Measurements from ENCODE around the gene EGLN3.

DNA sequence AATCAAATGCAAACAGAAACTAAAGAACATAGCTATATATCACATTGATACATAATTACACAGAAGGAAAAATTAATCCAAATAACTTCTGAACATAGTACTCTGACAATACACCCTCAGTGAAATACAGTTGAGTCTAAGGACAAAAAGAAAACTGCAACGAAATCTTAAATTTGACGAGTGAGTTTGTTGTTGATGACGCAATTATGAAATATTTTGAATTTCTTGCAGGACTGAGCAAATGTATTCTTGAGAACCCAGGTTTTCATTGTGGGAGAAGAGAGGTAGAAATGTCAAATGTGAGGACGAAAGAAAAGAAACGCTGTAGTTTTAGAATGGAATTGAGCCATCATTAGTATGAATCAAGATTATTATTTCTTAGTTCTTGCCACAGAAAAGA, 46.3 kb downstream of the EGLN3 start:
- TF ChIP-seq, protein P1, sequence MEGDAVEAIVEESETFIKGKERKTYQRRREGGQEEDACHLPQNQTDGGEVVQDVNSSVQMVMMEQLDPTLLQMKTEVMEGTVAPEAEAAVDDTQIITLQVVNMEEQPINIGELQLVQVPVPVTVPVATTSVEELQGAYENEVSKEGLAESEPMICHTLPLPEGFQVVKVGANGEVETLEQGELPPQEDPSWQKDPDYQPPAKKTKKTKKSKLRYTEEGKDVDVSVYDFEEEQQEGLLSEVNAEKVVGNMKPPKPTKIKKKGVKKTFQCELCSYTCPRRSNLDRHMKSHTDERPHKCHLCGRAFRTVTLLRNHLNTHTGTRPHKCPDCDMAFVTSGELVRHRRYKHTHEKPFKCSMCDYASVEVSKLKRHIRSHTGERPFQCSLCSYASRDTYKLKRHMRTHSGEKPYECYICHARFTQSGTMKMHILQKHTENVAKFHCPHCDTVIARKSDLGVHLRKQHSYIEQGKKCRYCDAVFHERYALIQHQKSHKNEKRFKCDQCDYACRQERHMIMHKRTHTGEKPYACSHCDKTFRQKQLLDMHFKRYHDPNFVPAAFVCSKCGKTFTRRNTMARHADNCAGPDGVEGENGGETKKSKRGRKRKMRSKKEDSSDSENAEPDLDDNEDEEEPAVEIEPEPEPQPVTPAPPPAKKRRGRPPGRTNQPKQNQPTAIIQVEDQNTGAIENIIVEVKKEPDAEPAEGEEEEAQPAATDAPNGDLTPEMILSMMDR (IDR thresholded peaks at IDR 0.05; ENCODE audit: low read depth, low read length, missing input control) = no peak
- TF ChIP-seq, protein P2, sequence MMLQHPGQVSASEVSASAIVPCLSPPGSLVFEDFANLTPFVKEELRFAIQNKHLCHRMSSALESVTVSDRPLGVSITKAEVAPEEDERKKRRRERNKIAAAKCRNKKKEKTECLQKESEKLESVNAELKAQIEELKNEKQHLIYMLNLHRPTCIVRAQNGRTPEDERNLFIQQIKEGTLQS (IDR thresholded peaks at IDR 0.05) = no peak
- TF ChIP-seq GABPA (IDR thresholded peaks at IDR 0.05 in 1 of 2, conservative IDR thresholded peaks at IDR 0.05 in 1 of 2) = no peak
- TF ChIP-seq JUND (IDR thresholded peaks at IDR 0.05) = no peak
- no peak for TF ChIP-seq SP1 (IDR thresholded peaks at IDR 0.05)
- TF ChIP-seq, protein P3, sequence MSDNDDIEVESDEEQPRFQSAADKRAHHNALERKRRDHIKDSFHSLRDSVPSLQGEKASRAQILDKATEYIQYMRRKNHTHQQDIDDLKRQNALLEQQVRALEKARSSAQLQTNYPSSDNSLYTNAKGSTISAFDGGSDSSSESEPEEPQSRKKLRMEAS (IDR thresholded peaks at IDR 0.05) = no peak
- TF ChIP-seq TAF1 (conservative IDR thresholded peaks at IDR 0.05) = no peak
- TF ChIP-seq EGR1 (IDR thresholded peaks at IDR 0.05; ENCODE audit: low read depth in 2 of 2) = no peak
- TF ChIP-seq FOXA1 (IDR thresholded peaks at IDR 0.05) = no peak
- no peak for TF ChIP-seq HNF4G (IDR thresholded peaks at IDR 0.05)

All from liver (tissue), 3 donors.